Muscle layer of duodenum (tissue), 2 donors: ENCODE results near the gene CISTR.

Source experiments
- H3K27ac ChIP-seq: one replicate; pipeline ENCODE4 v1.7.0; 2013; ENCODE audit warnings: mild to moderate bottlenecking, low read length
- H3K27me3 ChIP-seq: one replicate; pipeline ENCODE4 v1.7.0; 2013; ENCODE audit warnings: low read depth, mild to moderate bottlenecking, control low read depth, low read length
- H3K36me3 ChIP-seq, 2 donors: one replicate each; pipeline ENCODE4 v1.7.0; 2013; ENCODE audit warnings: low read length in 2 of 2, control low read depth in 1 of 2, mild to moderate bottlenecking in 1 of 2; ENCODE audit not compliant: insufficient read depth in 2 of 2, control insufficient read depth in 1 of 2
- H3K4me1 ChIP-seq, 2 donors: one replicate each; pipeline ENCODE4 v1.7.0; 2013; ENCODE audit warnings: low read length in 2 of 2, mild to moderate bottlenecking in 2 of 2, control low read depth in 1 of 2, moderate library complexity in 1 of 2; ENCODE audit not compliant: insufficient read depth in 2 of 2, control insufficient read depth in 1 of 2
- H3K4me3 ChIP-seq, 2 donors: one replicate each; pipeline ENCODE4 v1.7.0; 2013; ENCODE audit warnings: low read length in 2 of 2, low read depth in 1 of 2, mild to moderate bottlenecking in 1 of 2
- H3K9me3 ChIP-seq, 2 donors: one replicate each; pipeline ENCODE4 v1.7.0; 2013; ENCODE audit warnings: low read length in 2 of 2, control low read depth in 1 of 2, mild to moderate bottlenecking in 1 of 2; ENCODE audit not compliant: control insufficient read depth in 1 of 2
- donor health status: healthy.

Gene CISTR

DNA sequence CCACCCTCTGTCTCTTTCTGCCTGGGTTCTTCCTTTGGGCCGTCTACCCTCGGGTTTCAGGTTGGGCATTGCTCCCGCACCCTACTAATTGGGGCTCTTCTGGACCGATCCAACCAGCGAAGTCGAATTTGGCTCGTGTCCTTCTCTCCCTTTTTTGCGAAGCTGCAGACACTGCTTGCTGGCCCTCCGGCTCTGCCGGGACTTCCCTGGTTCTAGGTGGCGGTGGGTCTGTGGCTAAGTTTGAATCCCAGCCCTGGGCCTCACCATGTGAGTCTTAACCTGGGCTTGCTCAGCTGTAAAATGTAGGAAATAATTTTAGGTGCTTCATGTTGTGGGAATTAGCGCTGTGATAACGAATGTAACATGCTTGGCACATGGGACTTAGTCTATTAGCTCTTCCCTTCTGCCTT is 418 bp upstream of the CISTR start:
- peaks cover 0 to 28% of the 10 kb centered on the region in 2 donors for H3K4me1 ChIP-seq
- H3K4me3 ChIP-seq = peak overlapping the region in 1 of 2 donors; percentile 70
- peaks cover 48% of the 10 kb centered on the region for H3K27me3 ChIP-seq
- H3K36me3 ChIP-seq = no peaks in the 10 kb centered on the region
- H3K9me3 ChIP-seq = no peaks in the 10 kb centered on the region
- H3K27ac ChIP-seq = no peak overlapping the region

DNA sequence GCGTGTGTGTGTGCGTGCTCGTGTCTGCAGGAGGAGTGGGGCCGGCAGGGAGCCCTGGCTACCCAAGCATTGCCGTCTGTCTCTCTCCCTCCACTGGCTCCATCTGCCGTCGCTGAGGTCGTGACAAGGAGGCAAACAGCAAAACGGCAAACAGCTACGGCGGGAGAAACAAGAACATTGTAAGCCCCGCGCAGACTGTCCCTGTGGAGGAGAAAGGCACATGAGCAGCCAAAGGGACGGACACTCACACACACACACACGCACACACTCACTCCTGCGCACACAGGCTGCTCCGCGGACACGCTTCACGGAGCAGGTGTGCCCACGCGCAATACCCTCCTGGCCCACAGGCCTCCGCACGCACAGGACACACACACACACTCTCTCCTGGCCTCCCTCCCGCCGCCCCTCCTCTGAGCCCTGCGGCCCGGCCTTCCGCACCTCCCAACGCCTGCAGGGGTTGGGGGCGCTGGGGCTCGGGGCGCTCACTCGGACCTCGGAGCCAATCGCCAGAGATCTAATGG is 905 bp downstream of the CISTR start:
- Histone ChIP-seq H3K4me1 (peaks cover 0 to 28% of the 10 kb centered on the region in 2 donors), H3K4me3 (peak overlapping the region; percentile 35 to 70), H3K36me3 (no peaks in the 10 kb centered on the region), H3K9me3 (no peaks in the 10 kb centered on the region), H3K27ac (no peak overlapping the region), H3K27me3 (peaks cover 49% of the 10 kb centered on the region)

DNA sequence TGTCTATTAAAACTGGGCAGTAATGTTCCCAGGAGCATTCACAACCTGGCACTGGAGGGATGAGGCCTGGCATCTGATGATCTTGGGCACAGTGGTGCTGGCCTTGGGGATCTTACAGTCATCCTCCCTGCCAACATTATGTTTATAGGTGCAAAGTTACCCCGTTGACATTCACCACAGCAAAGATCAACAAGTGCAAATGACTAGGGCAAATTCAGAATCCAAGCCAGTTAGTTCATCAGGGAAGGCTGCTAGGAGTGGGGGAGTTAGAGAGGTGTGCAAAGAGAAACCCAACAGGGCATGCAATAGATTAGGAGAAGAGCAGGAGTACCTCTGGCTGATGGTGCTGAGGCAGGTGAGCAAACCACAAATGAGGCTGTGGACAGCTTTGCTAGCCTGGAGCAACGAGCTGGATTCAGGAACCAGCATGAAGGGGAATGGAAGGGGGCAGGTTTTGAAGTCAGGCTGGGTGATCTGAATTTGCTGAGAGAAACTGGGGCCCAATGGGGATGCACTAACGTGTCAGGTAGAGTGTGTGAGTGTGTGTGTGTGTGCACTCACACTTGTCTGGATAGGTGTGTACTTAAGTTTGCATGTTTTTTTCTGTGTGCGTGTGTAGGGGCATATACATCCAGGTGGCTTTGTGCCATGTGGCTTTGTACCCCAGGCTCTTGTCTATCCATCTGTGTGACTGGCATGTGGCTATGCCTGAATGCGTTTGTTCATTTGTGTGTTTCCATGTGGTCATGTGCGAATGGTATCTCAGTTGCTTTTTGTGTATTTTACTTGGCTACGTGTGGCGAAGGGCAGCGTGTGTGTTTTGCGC is 1.6 kb downstream of the CISTR start:
- Histone ChIP-seq H3K27ac (no peak overlapping the region), H3K9me3 (no peaks in the 10 kb centered on the region), H3K4me1 (peaks cover 0 to 28% of the 10 kb centered on the region in 2 donors), H3K27me3 (peaks cover 49% of the 10 kb centered on the region), H3K4me3 (peak overlapping the region; percentile 35 to 70), H3K36me3 (no peaks in the 10 kb centered on the region)

DNA sequence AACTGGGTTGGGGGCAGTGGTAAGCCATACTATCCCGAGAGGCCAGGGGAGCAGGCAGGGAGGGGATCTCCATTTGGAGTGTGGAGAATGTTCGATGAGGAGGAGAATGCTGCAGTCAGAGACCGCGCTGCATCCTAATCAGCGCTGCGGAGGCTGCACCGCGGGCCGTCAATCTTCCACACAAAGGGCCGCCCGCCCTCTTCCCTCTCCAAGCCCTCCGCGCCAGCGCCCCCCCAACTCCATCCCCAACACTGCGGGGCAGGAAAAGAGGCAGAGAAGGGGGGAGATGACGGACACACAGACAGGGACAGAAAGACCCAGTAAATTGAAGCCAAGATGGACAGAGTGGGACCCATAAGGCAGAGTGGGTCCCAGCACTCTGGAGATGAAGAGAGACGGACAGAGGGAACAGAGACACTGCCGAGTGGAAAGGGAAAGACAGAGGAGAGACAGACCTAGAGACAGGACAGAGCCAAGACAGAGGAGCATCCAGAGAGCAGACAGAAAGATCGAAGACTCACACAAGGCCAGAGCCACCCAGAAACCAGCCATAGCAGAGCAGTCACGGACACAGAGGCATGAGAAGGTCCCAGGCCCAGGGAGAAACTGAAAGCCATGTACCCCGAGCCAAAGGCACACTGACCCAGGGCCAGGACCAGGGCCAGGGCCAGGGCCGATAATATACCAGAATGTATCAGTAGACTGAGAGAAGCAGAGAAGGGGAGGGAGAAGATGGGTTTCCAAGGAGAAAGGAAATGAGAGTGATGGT is 3.5 kb downstream of the CISTR start:
- Histone ChIP-seq H3K27ac (no peak overlapping the region), H3K9me3 (no peaks in the 10 kb centered on the region), H3K4me1 (peaks cover 0 to 21% of the 10 kb centered on the region in 2 donors), H3K36me3 (no peaks in the 10 kb centered on the region), H3K27me3 (peaks cover 48% of the 10 kb centered on the region), H3K4me3 (no peak overlapping the region)

DNA sequence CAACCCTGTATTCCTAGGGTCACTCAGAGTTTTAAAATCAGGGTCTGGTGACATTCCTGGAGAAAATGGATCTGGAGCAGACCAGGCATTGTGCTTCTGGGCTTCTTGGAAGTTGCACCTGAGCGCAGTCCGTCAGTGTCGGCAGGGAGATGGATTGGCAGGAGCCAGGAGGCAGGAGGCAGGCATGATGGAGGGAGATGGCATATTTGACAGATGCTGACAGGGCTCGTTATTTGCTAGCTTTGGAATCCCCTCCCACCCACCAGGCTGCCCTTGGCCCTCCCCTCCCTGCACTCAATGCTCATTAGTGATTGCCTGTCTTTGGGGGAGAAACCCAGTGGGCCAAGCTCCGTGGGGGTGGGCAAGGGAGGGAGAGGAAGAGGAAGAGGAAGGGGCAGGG is 4.7 kb downstream of the CISTR start:
- peaks cover 0 to 17% of the 10 kb centered on the region in 2 donors for H3K4me1 ChIP-seq
- H3K9me3 ChIP-seq = no peaks in the 10 kb centered on the region
- H3K4me3 ChIP-seq = no peak overlapping the region
- H3K27me3 ChIP-seq = peaks cover 47% of the 10 kb centered on the region
- H3K27ac ChIP-seq = no peak overlapping the region
- no peaks in the 10 kb centered on the region for H3K36me3 ChIP-seq

DNA sequence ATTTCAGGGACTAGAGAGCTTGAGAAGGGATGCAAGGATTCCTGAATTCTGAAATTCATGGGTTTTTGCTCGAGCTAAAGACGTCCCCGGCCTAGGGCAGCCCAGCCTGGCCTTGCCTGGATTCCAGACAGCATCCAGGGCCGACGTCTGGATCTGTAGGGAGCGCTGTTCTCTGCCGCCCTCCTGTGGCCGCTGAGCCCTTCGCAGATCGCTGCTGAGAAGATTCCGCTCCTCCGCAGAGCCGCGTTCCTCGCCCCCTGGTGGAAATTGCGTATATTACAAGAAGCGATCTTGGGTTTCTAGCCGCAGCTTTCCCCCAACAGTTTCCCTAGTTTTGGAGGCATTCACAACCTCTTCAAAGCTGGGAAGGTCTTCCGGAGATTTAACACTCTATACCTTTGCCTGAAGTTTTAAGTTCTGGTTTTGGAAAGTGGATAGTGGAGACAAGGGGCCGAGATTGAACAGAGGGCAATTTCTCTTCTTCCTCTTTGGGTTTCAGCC is 5.1 kb downstream of the CISTR start:
- no peak overlapping the region for H3K4me3 ChIP-seq
- no peaks in the 10 kb centered on the region for H3K9me3 ChIP-seq
- H3K4me1 ChIP-seq = peaks cover 0 to 13% of the 10 kb centered on the region in 2 donors
- no peaks in the 10 kb centered on the region for H3K36me3 ChIP-seq
- no peak overlapping the region for H3K27ac ChIP-seq
- H3K27me3 ChIP-seq = peaks cover 46% of the 10 kb centered on the region

DNA sequence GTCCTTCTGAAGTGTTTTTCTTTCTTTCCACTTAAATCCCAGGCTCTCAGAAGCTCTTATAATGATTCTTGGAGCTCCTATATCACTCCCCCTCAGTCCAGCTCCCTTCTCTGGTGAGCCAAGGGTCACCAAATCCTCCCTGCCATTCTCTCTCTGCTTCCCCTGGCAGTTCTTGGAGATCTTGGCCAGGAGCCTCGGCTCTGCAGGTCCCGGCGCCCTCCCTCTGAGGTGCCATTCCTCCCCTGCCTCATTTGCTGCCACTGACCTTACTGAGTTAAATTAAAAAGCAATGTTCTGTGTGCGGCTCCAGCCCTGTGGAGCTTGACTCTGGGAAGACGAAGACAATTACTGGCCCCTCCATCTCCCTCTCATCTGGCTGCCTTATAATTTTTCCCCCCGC is 7.0 kb downstream of the CISTR start:
- Histone ChIP-seq H3K36me3 (no peaks in the 10 kb centered on the region), H3K27ac (no peak overlapping the region), H3K4me1 (peaks cover 3 to 6% of the 10 kb centered on the region in 2 donors), H3K9me3 (no peaks in the 10 kb centered on the region), H3K4me3 (no peak overlapping the region), H3K27me3 (peaks cover 45% of the 10 kb centered on the region)

DNA sequence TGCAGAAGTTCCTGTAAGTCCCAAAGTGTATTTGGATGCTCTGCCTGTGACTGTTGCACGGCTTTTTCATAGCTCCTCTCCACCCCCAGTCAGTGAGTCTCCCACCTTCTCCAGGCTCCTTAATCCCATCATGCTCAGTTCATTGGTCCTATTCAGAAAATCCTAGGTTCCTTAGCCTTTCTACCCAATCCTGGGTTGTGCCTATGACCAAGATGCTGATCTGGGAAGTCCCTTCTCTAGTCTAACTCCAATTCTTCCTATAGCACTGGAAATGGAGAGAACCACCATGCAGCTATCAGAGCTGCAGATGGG is 7.7 kb downstream of the CISTR start:
- Histone ChIP-seq H3K27me3 (peaks cover 45% of the 10 kb centered on the region), H3K4me3 (no peak overlapping the region), H3K9me3 (no peaks in the 10 kb centered on the region), H3K27ac (no peak overlapping the region), H3K4me1 (peaks cover 3 to 12% of the 10 kb centered on the region in 2 donors), H3K36me3 (no peaks in the 10 kb centered on the region)

DNA sequence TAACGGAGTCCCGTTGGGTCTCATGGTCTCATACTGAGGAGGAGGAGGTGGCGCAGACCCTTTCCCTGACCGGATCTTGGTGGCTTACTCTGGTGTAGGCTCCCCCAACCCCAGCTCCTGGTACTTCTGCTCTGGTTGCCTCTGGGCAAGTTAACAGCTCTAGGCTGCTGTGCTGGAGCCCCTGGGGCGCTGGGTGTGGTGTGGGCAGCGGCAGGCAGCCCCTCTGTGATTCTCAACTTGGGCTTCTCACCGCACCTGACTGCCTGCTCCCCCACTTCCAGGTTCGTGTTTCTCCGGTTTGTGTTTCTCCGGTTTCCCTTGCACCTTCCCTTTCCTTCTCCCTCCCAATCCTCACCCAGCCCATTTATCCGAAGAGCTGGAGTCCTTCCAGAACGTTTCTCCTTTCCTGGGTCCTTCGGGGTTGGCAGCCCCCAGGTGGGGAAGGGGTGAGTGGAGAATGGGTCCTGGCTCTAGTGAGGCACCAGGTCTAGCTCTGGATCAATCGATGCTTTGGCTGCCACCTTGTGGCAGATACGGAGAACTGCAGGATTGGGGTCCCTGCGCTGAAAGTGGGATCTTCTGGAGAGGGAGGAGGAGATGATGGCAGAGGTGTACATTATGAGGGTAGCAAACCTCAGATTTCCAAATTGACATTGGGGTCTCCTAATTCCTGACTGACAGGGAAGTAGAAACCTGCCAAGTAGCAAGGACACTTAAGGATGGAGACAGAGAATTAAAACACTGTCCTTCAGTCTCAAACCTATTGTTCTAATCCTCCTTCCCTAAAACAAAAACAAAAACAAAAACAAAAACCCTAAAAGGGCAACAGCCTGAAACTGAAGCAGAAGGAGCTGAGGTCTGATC is 8.3 kb downstream of the CISTR start:
- peaks cover 3 to 18% of the 10 kb centered on the region in 2 donors for H3K4me1 ChIP-seq
- no peaks in the 10 kb centered on the region for H3K36me3 ChIP-seq
- no peaks in the 10 kb centered on the region for H3K9me3 ChIP-seq
- H3K27me3 ChIP-seq = peaks cover 45% of the 10 kb centered on the region
- H3K4me3 ChIP-seq = no peak overlapping the region
- H3K27ac ChIP-seq = no peak overlapping the region

DNA sequence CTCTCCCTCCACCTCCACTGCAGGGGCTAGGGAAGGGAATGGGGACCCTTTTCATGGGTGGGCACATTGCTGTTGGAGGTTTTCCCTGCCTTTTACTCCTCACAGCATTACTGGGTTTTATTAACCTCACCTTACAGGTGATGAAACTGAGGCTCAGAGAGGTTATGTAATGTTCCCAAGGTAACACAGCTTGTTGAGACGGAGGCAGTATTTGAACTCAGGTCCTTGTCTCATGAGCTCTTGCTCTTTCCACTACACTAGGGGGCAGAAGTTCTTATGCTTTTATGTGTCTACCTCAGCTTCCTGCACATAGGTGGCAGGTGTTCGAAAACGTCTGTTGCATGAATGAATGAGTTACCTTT is 11.7 kb downstream of the CISTR start:
- H3K27ac ChIP-seq = no peak overlapping the region
- H3K36me3 ChIP-seq = no peaks in the 10 kb centered on the region
- no peaks in the 10 kb centered on the region for H3K9me3 ChIP-seq
- peaks cover 54% of the 10 kb centered on the region for H3K27me3 ChIP-seq
- no peak overlapping the region for H3K4me3 ChIP-seq
- H3K4me1 ChIP-seq = peaks cover 3 to 21% of the 10 kb centered on the region in 2 donors
